Immature natural killer cell (primary cell): ENCODE measurements around the gene AOX1. TPM values are rescaled to one million over a fixed set of nuclear protein-coding genes. Genes with fewer than 3 reads are reported as not detected.
"Not testable (repeated sequence)": the region's sequence is repeated elsewhere in the genome, so short reads cannot be mapped to it uniquely, and the experiment has no call there.

Experiments
- DNase-seq, 3 donors: peaks; one replicate each; pipeline ENCODE4 v3.0.0; 2022; ENCODE audit warnings: mixed read lengths in 1 of 3
- H3K27ac Mint-ChIP-seq, 6 donors: one replicate each; pipeline ENCODE4 v1.8.0; 2020; ENCODE audit warnings: mixed read lengths in 6 of 6, mild to moderate bottlenecking in 5 of 6, inconsistent platforms in 4 of 6, moderate library complexity in 3 of 6
- H3K27me3 Mint-ChIP-seq, 3 donors: one replicate each; pipeline ENCODE4 v1.8.0; 2020 to 2021; ENCODE audit warnings: low read depth in 3 of 3, mild to moderate bottlenecking in 3 of 3, mixed read lengths in 3 of 3, moderate library complexity in 3 of 3, inconsistent platforms in 1 of 3
- H3K36me3 Mint-ChIP-seq, 3 donors: one replicate each; pipeline ENCODE4 v1.8.0; 2020; ENCODE audit warnings: mixed read lengths in 3 of 3, inconsistent platforms in 2 of 3, mild to moderate bottlenecking in 2 of 3
- H3K4me1 Mint-ChIP-seq, 2 donors: one replicate each; pipeline ENCODE4 v1.8.0; 2020; ENCODE audit warnings: inconsistent platforms in 2 of 2, mild to moderate bottlenecking in 2 of 2, mixed read lengths in 2 of 2, moderate library complexity in 1 of 2
- H3K4me3 Mint-ChIP-seq, 5 donors: one replicate each; pipeline ENCODE4 v1.8.0; 2020; ENCODE audit warnings: mild to moderate bottlenecking in 5 of 5, mixed read lengths in 5 of 5, inconsistent platforms in 3 of 5, moderate library complexity in 3 of 5
- H3K9me3 Mint-ChIP-seq, 6 donors: one replicate each; pipeline ENCODE4 v1.8.0; 2020; ENCODE audit warnings: mild to moderate bottlenecking in 6 of 6, mixed read lengths in 6 of 6, inconsistent platforms in 4 of 6, moderate library complexity in 3 of 6
- polyA plus RNA-seq, 3 donors: library from polyadenylated mRNA; unstranded; fragments of 300-500 nt; fragmentation: Illumina TruSeq; gene quantifications; one replicate each; pipeline ENCODE4 v1.2.3, GENCODE V29; 2021

AOX1 gene
- polyA plus RNA-seq, 3 donors from 2014 or later, result not detected

GRCh38 chr2:200670313-200670712, 84.5 kb downstream of the AOX1 start:
- Mint-ChIP-seq H3K4me3 (no peak overlapping the region), H3K9me3 (no peaks in the 10 kb centered on the region), H3K27me3 (peaks cover 0 to 5% (median 0%) of the 10 kb centered on the region in 3 donors), H3K27ac (no peak overlapping the region), H3K36me3 (no peaks in the 10 kb centered on the region), H3K4me1 (no peaks in the 10 kb centered on the region)
- DNase-seq, result no peak

GRCh38 chr2:200670751-200671150, 84.9 kb downstream of the AOX1 start:
- H3K9me3 Mint-ChIP-seq, result no peaks in the 10 kb centered on the region
- peaks cover 0 to 5% (median 0%) of the 10 kb centered on the region in 3 donors for H3K27me3 Mint-ChIP-seq
- no peak overlapping the region for H3K27ac Mint-ChIP-seq
- no peaks in the 10 kb centered on the region for H3K4me1 Mint-ChIP-seq
- no peak overlapping the region for H3K4me3 Mint-ChIP-seq
- DNase-seq, result no peak
- no peaks in the 10 kb centered on the region for H3K36me3 Mint-ChIP-seq

- Mint-ChIP-seq H3K4me3 (no peak overlapping the region), H3K4me1 (no peaks in the 10 kb centered on the region), H3K36me3 (no peaks in the 10 kb centered on the region), H3K9me3 (no peaks in the 10 kb centered on the region), H3K27ac (no peak overlapping the region), H3K27me3 (peaks cover 0 to 5% (median 0%) of the 10 kb centered on the region in 3 donors)
- no peak for DNase-seq
Measured at GRCh38 chr2:200673191-200673590, 87.4 kb downstream of the AOX1 start.

- Mint-ChIP-seq H3K27me3 (peaks cover 0 to 5% (median 0%) of the 10 kb centered on the region in 3 donors), H3K9me3 (no peaks in the 10 kb centered on the region), H3K36me3 (no peaks in the 10 kb centered on the region), H3K4me1 (no peaks in the 10 kb centered on the region), H3K4me3 (no peak overlapping the region), H3K27ac (no peak overlapping the region)
- DNase-seq, result no peak
Measured at GRCh38 chr2:200674837-200675236, 89.0 kb downstream of the AOX1 start.

- Mint-ChIP-seq H3K27me3 (peaks cover 0 to 5% (median 0%) of the 10 kb centered on the region in 3 donors), H3K4me3 (no peak overlapping the region), H3K36me3 (no peaks in the 10 kb centered on the region), H3K27ac (no peak overlapping the region), H3K4me1 (no peaks in the 10 kb centered on the region), H3K9me3 (no peaks in the 10 kb centered on the region)
- DNase-seq, result no peak
Measured at GRCh38 chr2:200677171-200677570, 91.4 kb downstream of the AOX1 start.

- Mint-ChIP-seq H3K36me3 (no peaks in the 10 kb centered on the region), H3K9me3 (no peaks in the 10 kb centered on the region), H3K27me3 (peaks cover 0 to 2% (median 0%) of the 10 kb centered on the region in 3 donors), H3K4me1 (no peaks in the 10 kb centered on the region), H3K4me3 (no peak overlapping the region), H3K27ac (no peak overlapping the region)
- no peak for DNase-seq
Measured at GRCh38 chr2:200677721-200678532, 92.1 kb downstream of the AOX1 start.

- Mint-ChIP-seq H3K27me3 (no peaks in the 10 kb centered on the region), H3K4me3 (no peak overlapping the region), H3K36me3 (no peaks in the 10 kb centered on the region), H3K27ac (no peak overlapping the region), H3K4me1 (no peaks in the 10 kb centered on the region), H3K9me3 (no peaks in the 10 kb centered on the region)
- no peak for DNase-seq
Measured at GRCh38 chr2:200679127-200679526, 93.3 kb downstream of the AOX1 start.

GRCh38 chr2:200679535-200679934, 93.7 kb downstream of the AOX1 start:
- Mint-ChIP-seq H3K4me1 (no peaks in the 10 kb centered on the region), H3K4me3 (no peak overlapping the region), H3K27ac (no peak overlapping the region), H3K36me3 (no peaks in the 10 kb centered on the region), H3K27me3 (no peaks in the 10 kb centered on the region), H3K9me3 (no peaks in the 10 kb centered on the region)
- no peak for DNase-seq

GRCh38 chr2:200681697-200682096, 95.9 kb downstream of the AOX1 start:
- no peak for DNase-seq
- no peak overlapping the region for H3K4me3 Mint-ChIP-seq
- no peak overlapping the region for H3K27ac Mint-ChIP-seq
- peaks cover 0 to 2% (median 0%) of the 10 kb centered on the region in 3 donors for H3K27me3 Mint-ChIP-seq
- peaks cover 0 to 2% (median 0%) of the 10 kb centered on the region in 6 donors for H3K9me3 Mint-ChIP-seq
- no peaks in the 10 kb centered on the region for H3K4me1 Mint-ChIP-seq
- no peaks in the 10 kb centered on the region for H3K36me3 Mint-ChIP-seq

- not testable (repeated sequence) for H3K27me3 Mint-ChIP-seq, H3K9me3 Mint-ChIP-seq, H3K4me3 Mint-ChIP-seq, H3K4me1 Mint-ChIP-seq, DNase-seq, H3K36me3 Mint-ChIP-seq, H3K27ac Mint-ChIP-seq
Measured at GRCh38 chr2:200682407-200682806, 96.6 kb downstream of the AOX1 start.

- Mint-ChIP-seq H3K9me3 (peaks cover 0 to 2% (median 0%) of the 10 kb centered on the region in 6 donors), H3K4me1 (no peaks in the 10 kb centered on the region), H3K36me3 (no peaks in the 10 kb centered on the region), H3K27ac (no peak overlapping the region), H3K4me3 (no peak overlapping the region), H3K27me3 (peaks cover 0 to 2% (median 0%) of the 10 kb centered on the region in 3 donors)
- no peak for DNase-seq
Measured at GRCh38 chr2:200687922-200688920, 102.4 kb downstream of the AOX1 start.

GRCh38 chr2:200689115-200689514, 103.3 kb downstream of the AOX1 start:
- DNase-seq, result no peak
- Mint-ChIP-seq H3K9me3 (peaks cover 0 to 2% (median 0%) of the 10 kb centered on the region in 6 donors), H3K36me3 (no peaks in the 10 kb centered on the region), H3K4me1 (no peaks in the 10 kb centered on the region), H3K4me3 (no peak overlapping the region), H3K27ac (no peak overlapping the region), H3K27me3 (peaks cover 0 to 2% (median 0%) of the 10 kb centered on the region in 3 donors)

GRCh38 chr2:200693836-200694470, 108.1 kb downstream of the AOX1 start:
- H3K9me3 Mint-ChIP-seq, result no peaks in the 10 kb centered on the region
- H3K27me3 Mint-ChIP-seq, result no peaks in the 10 kb centered on the region
- H3K27ac Mint-ChIP-seq, result no peak overlapping the region
- no peak overlapping the region for H3K4me3 Mint-ChIP-seq
- no peak for DNase-seq
- H3K4me1 Mint-ChIP-seq, result no peaks in the 10 kb centered on the region
- no peaks in the 10 kb centered on the region for H3K36me3 Mint-ChIP-seq

GRCh38 chr2:200695191-200695590, 109.4 kb downstream of the AOX1 start:
- H3K9me3 Mint-ChIP-seq, result no peaks in the 10 kb centered on the region
- H3K27me3 Mint-ChIP-seq, result no peaks in the 10 kb centered on the region
- H3K4me3 Mint-ChIP-seq, result no peak overlapping the region
- H3K36me3 Mint-ChIP-seq, result no peaks in the 10 kb centered on the region
- DNase-seq, result no peak
- H3K27ac Mint-ChIP-seq, result no peak overlapping the region
- no peaks in the 10 kb centered on the region for H3K4me1 Mint-ChIP-seq
